Stomach smooth muscle (tissue), 2 donors: ENCODE measurements around the gene ITGA8.

Source experiments
- H3K27ac ChIP-seq: one replicate; pipeline ENCODE4 v1.7.0; 2013; ENCODE audit warnings: mild to moderate bottlenecking, low read length, inconsistent platforms
- H3K27me3 ChIP-seq, 2 donors: one replicate each; pipeline ENCODE4 v1.7.0; 2013; ENCODE audit warnings: low read length in 2 of 2; ENCODE audit not compliant: insufficient read depth in 2 of 2, control insufficient read depth in 1 of 2
- H3K36me3 ChIP-seq, 2 donors: one replicate each; pipeline ENCODE4 v1.7.0; 2013; ENCODE audit warnings: low read length in 2 of 2; ENCODE audit not compliant: control insufficient read depth in 2 of 2, insufficient read depth in 2 of 2
- H3K4me1 ChIP-seq: one replicate; pipeline ENCODE4 v1.7.0; 2013; ENCODE audit warnings: low read length; ENCODE audit not compliant: control insufficient read depth, insufficient read depth
- H3K4me3 ChIP-seq, 2 donors: one replicate each; pipeline ENCODE4 v1.7.0; 2013; ENCODE audit warnings: low read length in 2 of 2
- H3K9ac ChIP-seq, 2 donors: one replicate each; pipeline ENCODE4 v1.7.0; 2013; ENCODE audit warnings: low read length in 2 of 2, mild to moderate bottlenecking in 1 of 2
- H3K9me3 ChIP-seq, 2 donors: one replicate each; pipeline ENCODE4 v1.7.0; 2013; ENCODE audit warnings: low read length in 2 of 2; ENCODE audit not compliant: control insufficient read depth in 2 of 2
- donor health status: healthy.
- donor health status: Pancreatic carcinoma.

ITGA8 gene

DNA sequence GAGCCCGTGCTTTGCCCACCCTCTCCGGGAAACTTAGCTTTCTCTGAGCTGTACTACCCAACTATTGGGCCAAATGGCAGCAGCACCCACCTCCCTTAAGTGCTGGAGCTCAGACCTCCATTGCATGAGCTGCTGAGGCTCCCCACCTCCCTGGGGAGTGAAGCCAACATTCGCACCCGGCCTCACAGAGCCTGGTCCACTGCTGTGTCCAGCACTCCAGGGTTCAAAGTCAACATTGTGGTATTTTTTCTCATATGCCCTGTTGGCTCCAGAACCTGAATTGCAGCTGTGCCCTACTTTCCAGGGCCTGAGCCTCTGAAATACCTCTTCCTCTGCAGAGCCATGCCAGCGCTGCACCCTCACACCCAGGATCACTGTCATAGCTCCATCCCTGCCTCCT, 29.7 kb downstream of the ITGA8 start:
- no peaks in the 10 kb centered on the region for H3K36me3 ChIP-seq
- H3K9me3 ChIP-seq = no peaks in the 10 kb centered on the region
- no peak overlapping the region for H3K9ac ChIP-seq
- H3K27me3 ChIP-seq = no peaks in the 10 kb centered on the region
- H3K4me1 ChIP-seq = no peaks in the 10 kb centered on the region
- no peak overlapping the region for H3K27ac ChIP-seq
- H3K4me3 ChIP-seq = no peak overlapping the region

DNA sequence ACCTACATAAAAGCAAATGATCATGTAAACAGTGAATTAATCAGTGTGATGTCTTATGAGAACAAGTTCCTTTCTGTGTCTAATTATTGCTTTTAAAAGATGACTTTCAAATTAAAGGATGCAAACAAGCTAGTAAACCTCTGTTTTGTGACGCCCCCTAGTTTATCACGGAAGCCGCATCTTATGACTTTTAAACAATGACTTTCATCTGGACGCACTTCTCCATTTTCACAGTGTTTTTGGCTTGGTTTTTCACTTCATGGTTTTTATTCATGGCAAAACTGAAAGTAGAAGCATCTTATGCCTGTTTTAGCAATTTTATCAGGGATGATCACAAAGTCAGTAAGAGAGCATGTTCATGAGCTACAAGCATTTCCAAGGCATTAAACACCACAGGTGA, 35.0 kb downstream of the ITGA8 start:
- no peak overlapping the region for H3K4me3 ChIP-seq
- H3K4me1 ChIP-seq = no peaks in the 10 kb centered on the region
- H3K36me3 ChIP-seq = no peaks in the 10 kb centered on the region
- no peak overlapping the region for H3K9ac ChIP-seq
- H3K27me3 ChIP-seq = no peaks in the 10 kb centered on the region
- no peak overlapping the region for H3K27ac ChIP-seq
- no peaks in the 10 kb centered on the region for H3K9me3 ChIP-seq

DNA sequence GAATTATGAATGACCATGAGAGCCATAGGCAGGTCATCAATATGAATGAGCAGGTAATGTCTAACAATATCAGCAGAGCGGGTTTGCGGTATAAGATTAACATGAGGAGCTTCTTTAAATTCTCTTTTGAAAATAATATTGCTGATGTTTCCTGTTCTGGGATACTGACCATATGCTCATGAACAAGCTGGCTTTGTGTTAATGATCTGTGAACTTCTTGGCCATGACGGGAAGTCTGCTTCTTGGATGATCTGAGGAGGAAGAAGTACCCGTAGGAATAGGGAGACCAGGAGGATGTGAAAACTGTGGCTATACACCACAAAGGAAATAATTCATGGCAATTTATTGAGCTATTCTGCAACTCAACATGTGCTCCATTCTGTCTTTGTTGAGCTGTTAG, 38.6 kb downstream of the ITGA8 start:
- Histone ChIP-seq H3K4me3 (no peak overlapping the region), H3K27me3 (no peaks in the 10 kb centered on the region)

DNA sequence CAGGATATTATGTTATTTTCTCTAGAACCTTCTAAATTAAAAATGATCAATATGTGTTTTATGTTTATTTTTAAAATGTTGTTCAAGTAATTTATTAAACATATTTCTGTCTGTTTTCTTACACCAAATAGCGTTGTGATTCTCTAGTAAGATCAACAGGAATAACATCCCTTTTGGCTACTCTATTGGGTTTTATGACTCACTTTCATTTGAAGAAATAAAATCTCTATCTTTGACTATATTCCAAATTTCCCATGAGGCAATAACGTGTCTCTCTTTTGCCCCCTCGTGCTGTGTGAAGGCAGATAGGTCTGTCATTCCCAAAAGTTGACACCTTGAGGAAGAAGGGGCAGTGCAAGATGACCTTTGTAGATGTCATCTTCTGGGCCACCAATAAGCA, 40.9 kb downstream of the ITGA8 start:
- Histone ChIP-seq H3K27me3 (no peaks in the 10 kb centered on the region), H3K4me1 (no peaks in the 10 kb centered on the region), H3K9me3 (no peaks in the 10 kb centered on the region), H3K9ac (no peak overlapping the region), H3K27ac (no peak overlapping the region), H3K4me3 (no peak overlapping the region), H3K36me3 (no peaks in the 10 kb centered on the region)

More for the DNA sequence above, 38.6 kb downstream of the ITGA8 start:
- Histone ChIP-seq H3K9me3 (no peaks in the 10 kb centered on the region), H3K4me1 (no peaks in the 10 kb centered on the region), H3K36me3 (no peaks in the 10 kb centered on the region), H3K27ac (no peak overlapping the region), H3K9ac (no peak overlapping the region)

DNA sequence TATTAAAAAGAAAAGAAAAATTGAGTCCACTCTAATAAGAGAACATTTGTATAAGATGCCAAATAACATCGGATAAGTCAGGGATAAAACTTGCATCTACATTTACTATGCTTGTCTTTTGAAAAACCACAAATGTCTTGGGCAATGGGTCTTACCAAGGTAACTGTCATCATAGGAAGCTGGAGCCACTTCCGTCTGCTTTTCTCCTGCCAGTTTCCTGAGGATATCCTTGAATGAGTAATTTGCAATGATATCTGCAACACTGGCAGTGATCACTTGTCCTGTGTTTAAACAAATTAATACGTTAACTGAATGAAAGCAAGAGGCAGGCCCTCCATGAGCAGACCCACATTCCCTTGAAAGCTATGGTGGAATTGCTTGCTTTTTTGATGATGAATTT, 47.3 kb downstream of the ITGA8 start:
- H3K27ac ChIP-seq = no peak overlapping the region
- H3K9ac ChIP-seq = no peak overlapping the region
- no peaks in the 10 kb centered on the region for H3K36me3 ChIP-seq
- H3K4me3 ChIP-seq = no peak overlapping the region
- H3K9me3 ChIP-seq = no peaks in the 10 kb centered on the region
- H3K4me1 ChIP-seq = no peaks in the 10 kb centered on the region
- no peaks in the 10 kb centered on the region for H3K27me3 ChIP-seq

DNA sequence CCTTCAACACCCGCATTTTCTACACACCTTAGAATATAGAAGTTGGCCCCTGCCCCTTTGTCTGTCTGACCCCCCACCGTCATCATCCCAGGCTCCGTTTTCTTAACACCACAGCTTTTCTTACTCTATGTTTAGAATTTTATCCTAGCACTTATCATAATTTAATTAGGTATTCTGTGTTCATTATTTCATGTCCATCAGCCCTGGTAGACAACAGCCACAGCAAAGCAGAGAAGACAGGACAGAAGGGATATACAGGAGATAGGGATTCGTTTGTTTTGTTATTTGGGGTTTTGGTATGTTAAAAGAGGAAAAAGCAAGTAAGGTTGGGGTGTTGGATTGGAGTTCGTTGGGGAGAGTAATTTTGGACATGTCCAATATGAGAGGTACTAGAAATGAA, 48.8 kb downstream of the ITGA8 start:
- Histone ChIP-seq H3K27ac (no peak overlapping the region), H3K36me3 (no peaks in the 10 kb centered on the region), H3K4me1 (no peaks in the 10 kb centered on the region), H3K9ac (no peak overlapping the region), H3K4me3 (no peak overlapping the region), H3K9me3 (no peaks in the 10 kb centered on the region), H3K27me3 (no peaks in the 10 kb centered on the region)

DNA sequence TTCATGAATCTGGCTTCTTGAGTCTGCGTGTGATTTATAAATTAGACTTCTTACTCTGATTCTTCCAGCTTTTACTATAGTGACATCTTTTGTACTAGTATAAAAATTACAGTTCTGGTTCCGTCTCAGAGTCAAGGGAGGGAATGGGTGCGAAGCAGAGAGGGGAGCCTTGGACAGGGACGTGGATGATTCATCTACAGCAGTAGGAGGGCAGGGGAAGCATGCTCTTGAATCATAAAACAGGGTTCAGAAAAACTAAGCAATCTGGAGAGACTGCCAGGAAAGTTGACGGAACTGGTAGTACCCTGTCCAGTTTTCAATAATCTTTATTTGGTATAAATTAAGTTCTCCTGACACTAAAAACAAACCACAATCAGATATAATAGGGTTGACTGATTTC, 58.1 kb downstream of the ITGA8 start:
- Histone ChIP-seq H3K27me3 (no peaks in the 10 kb centered on the region), H3K27ac (no peak overlapping the region), H3K9ac (no peak overlapping the region), H3K4me1 (no peaks in the 10 kb centered on the region), H3K36me3 (no peaks in the 10 kb centered on the region), H3K4me3 (no peak overlapping the region), H3K9me3 (no peaks in the 10 kb centered on the region)

DNA sequence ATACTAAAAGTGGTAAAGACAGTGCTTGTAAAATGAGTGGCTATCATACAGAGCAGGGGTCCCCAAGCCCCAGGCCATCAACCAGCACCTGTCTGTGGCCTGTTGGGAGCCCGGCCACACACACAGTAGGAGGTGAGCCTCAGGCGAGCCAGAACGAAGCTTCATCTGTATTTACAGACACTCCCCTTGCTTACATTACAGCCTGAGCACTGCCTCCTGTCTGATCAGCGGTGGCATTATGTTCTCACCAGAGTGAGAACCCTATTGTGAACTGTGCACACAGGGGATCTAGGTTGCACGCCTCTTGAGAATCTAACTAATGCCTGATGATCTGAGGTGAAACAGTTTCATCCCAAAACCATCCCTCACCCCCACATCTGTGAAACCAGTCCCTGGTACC, 58.7 kb downstream of the ITGA8 start:
- H3K9ac ChIP-seq = no peak overlapping the region
- H3K27me3 ChIP-seq = no peaks in the 10 kb centered on the region
- H3K4me1 ChIP-seq = no peaks in the 10 kb centered on the region
- H3K4me3 ChIP-seq = no peak overlapping the region
- no peak overlapping the region for H3K27ac ChIP-seq
- H3K9me3 ChIP-seq = no peaks in the 10 kb centered on the region
- H3K36me3 ChIP-seq = no peaks in the 10 kb centered on the region

DNA sequence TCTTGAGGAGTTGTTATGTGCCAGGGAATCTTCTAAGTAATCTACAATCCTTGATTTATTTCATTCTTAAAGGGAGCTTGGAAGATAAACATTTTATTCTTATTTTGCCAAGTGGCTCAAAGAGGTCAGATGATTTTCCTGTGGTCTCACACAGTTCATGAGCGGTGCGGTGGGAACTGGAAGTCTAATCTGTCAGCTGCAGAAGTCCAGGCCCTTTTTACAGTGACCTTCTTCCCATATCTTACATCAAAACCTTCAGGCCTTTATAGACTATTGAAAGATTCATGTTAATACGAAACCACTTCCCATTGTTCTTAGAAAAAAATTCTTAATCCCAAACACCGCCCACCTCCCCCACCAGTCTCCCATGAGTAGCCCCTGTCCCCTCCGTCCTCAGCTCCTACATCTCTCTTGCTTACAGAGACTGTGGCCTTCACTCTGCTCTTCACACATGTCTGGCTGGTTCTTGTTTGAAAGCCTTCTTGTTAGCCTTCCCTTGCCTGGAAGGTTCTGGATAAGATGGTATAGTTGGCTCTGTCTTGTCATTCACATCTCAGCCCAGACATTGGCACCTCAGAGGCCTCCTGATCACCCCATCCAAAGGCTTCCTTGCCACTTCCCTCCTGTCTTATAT, 61.5 kb downstream of the ITGA8 start:
- no peak overlapping the region for H3K27ac ChIP-seq

DNA sequence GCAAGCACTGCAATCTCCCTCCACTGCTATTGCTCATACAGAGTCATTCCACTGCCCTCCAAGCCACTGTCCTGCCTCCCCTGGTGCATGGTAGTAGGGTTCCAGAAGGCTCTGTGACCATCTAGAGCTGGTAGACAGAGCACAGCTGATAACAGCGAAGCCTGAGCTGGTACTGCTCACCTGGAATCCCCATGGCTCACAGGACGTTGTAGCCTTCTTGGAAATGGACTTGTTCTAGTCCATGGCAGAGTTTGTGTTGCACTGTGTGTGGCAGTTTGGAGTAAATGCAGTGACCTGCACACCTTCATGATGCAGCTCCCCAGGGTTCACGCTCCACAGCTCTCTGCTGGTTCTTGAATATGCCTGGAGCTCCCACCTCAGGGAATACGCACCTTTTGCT, 67.0 kb downstream of the ITGA8 start:
- no peaks in the 10 kb centered on the region for H3K36me3 ChIP-seq
- no peak overlapping the region for H3K9ac ChIP-seq
- H3K27me3 ChIP-seq = no peaks in the 10 kb centered on the region
- no peak overlapping the region for H3K27ac ChIP-seq
- no peak overlapping the region for H3K4me3 ChIP-seq
- H3K9me3 ChIP-seq = no peaks in the 10 kb centered on the region
- H3K4me1 ChIP-seq = no peaks in the 10 kb centered on the region

More for the DNA sequence above, 61.5 kb downstream of the ITGA8 start:
- Histone ChIP-seq H3K9ac (no peak overlapping the region), H3K27me3 (no peaks in the 10 kb centered on the region), H3K4me3 (no peak overlapping the region), H3K9me3 (no peaks in the 10 kb centered on the region), H3K36me3 (no peaks in the 10 kb centered on the region), H3K4me1 (no peaks in the 10 kb centered on the region)

DNA sequence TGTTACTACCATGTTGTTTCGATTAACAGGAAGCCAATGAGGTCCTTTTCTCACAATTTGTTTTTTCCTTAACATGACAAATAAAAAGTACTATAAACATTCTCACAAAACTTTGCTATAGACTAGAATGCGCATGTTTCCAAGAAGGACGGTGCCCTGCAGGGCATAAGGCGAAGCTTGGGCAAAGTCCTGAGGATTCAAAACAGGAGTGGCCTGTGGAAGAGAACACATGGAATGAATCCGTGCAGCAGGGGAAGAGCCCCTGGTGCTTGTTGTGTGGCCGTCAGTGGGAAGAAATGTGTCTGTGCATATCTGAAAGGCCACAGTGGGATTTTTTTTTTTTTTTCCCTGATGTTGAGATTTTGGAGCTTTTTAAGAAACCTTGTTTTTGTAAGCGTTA, 67.6 kb downstream of the ITGA8 start:
- Histone ChIP-seq H3K36me3 (no peaks in the 10 kb centered on the region), H3K4me1 (no peaks in the 10 kb centered on the region), H3K27me3 (no peaks in the 10 kb centered on the region), H3K4me3 (no peak overlapping the region), H3K9me3 (no peaks in the 10 kb centered on the region), H3K9ac (no peak overlapping the region), H3K27ac (no peak overlapping the region)
